Progenitor cell of endocrine pancreas (in vitro differentiated cells): ENCODE measurements around the gene SLC25A21. TPM values are rescaled to one million over a fixed set of nuclear protein-coding genes. Genes with fewer than 3 reads are reported as not detected.

Experiments
- DNase-seq: peaks from one replicate; pipeline ENCODE4 v3.0.0; 2021; ENCODE audit warnings: low spot score; ENCODE audit not compliant: unreplicated experiment
- H3K27ac Mint-ChIP-seq: 2 replicates; pipeline ENCODE4 v1.8.0; 2021; ENCODE audit warnings: mild to moderate bottlenecking, moderate library complexity, mixed read lengths
- H3K27me3 Mint-ChIP-seq: 2 replicates; pipeline ENCODE4 v1.8.0; 2021; ENCODE audit warnings: mixed read lengths
- H3K36me3 Mint-ChIP-seq: 2 replicates; pipeline ENCODE4 v1.8.0; 2022; ENCODE audit warnings: mixed read lengths; ENCODE audit not compliant: insufficient read depth
- H3K4me1 Mint-ChIP-seq: 2 replicates; pipeline ENCODE4 v1.8.0; 2021; ENCODE audit warnings: low read depth, mixed read lengths
- H3K4me3 Mint-ChIP-seq: 2 replicates; pipeline ENCODE4 v1.8.0; 2021; ENCODE audit warnings: low read depth, mild to moderate bottlenecking, moderate library complexity, mixed read lengths
- H3K9me3 Mint-ChIP-seq: 2 replicates; pipeline ENCODE4 v1.8.0; 2021; ENCODE audit warnings: low read depth, mixed read lengths
- total RNA-seq: library from RNA; stranded (reverse); gene quantifications from 2 replicates; pipeline ENCODE4 v1.2.1, GENCODE V29; 2021
- TF ChIP-seq, protein P1 (sequence below): fragments of 200-600 bp; sonication (generic); IDR thresholded peaks from one replicate; pipeline ENCODE4 v1.5.0; 2021; ENCODE audit warnings: antibody characterized with exemption, mild to moderate bottlenecking; ENCODE audit not compliant: unreplicated experiment

The SLC25A21 gene
- total RNA-seq, 1 donor from 2014 or later = 2.5 TPM

DNA sequence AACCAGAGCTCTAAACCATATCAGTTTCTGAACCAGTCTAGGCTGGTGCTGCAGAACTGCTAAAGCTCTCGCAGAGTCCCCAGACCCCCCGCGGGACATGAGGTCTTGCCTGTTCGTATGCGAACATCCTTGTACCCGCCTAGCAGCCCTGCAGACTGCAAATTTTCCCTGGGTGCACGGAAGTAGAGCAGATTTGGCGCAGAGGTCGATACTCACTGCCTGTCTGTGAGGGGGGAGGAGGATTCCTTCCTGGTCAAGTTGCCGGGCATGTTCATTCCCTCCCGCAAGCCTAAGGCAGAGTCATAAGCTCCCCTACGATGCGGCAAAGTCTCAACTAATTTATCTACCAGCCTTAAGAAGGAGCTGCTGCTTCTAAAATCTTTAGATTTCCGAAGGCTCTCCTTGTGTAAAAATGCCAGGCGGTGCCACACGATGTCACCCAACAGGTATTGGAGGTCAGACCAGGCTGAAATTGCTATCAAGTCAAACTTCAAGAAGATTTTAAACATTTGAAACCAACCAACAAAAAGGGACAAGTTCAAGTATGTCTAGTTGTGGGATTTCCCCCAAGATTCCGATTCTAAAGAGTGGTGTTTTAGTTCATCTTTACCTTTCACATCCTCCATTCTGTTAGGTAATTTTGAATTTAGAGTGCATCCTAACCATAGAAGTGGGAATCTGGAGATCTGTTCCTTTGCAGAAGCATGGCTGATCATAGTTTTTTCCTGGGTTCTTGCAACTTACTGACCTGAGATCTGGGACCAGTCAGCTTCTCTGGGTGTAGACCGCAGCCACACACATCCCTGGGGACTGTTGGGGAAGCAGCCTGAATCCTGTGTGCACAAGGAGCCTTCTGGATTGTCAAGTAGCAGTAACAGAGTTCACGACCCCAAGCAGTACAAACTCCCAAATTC, 512.3 kb downstream of the SLC25A21 start:
- Mint-ChIP-seq H3K4me3 (peak overlapping the region; percentile 35), H3K36me3 (no peaks in the 10 kb centered on the region), H3K9me3 (no peaks in the 10 kb centered on the region), H3K27ac (peak overlapping the region; percentile 68), H3K4me1 (peaks cover 35% of the 10 kb centered on the region), H3K27me3 (peaks cover 99% of the 10 kb centered on the region)
- no peak for DNase-seq
- TF ChIP-seq, protein P1, sequence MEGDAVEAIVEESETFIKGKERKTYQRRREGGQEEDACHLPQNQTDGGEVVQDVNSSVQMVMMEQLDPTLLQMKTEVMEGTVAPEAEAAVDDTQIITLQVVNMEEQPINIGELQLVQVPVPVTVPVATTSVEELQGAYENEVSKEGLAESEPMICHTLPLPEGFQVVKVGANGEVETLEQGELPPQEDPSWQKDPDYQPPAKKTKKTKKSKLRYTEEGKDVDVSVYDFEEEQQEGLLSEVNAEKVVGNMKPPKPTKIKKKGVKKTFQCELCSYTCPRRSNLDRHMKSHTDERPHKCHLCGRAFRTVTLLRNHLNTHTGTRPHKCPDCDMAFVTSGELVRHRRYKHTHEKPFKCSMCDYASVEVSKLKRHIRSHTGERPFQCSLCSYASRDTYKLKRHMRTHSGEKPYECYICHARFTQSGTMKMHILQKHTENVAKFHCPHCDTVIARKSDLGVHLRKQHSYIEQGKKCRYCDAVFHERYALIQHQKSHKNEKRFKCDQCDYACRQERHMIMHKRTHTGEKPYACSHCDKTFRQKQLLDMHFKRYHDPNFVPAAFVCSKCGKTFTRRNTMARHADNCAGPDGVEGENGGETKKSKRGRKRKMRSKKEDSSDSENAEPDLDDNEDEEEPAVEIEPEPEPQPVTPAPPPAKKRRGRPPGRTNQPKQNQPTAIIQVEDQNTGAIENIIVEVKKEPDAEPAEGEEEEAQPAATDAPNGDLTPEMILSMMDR = no peak

DNA sequence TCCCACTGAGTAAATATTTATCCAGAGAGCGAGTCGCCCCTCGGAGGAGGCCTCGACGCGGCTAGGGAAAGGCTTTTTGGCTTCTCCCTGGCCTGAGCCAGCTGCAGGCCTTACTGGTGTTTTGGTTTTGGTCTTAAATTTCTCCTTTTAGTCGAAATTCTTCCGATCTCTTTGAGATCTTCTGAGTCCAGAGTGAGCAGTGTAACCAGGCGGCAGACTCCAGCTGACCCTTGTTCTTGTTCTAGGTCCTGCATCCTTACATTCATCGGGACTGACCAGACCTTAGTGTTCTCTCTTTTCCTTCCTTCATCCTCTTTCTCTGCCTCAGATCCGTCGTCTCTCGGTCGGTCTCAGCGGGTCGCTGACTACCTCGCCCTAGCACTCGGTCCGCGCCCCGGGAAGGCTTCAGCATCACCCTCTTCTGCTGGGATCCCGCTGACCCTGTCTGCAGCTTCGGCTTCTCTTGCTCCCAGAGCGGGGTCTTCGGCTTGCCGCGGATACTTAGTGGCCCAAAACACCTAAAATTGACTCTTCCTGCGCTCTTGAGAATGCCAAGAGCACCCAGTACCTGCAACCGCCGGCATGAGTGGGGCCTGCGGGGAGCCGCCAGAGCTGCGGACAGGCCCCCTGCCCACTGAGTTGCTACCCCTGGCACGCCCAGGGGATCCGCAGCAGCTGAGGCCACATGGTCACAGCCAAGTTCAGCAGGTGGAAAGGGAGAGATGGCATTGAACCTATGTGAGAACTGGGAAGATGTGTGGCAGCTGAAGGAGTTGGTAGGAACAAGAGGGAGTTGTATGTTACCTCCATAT, 513.2 kb downstream of the SLC25A21 start:
- TF ChIP-seq, protein P1 = no peak
- H3K36me3 Mint-ChIP-seq = no peaks in the 10 kb centered on the region
- H3K9me3 Mint-ChIP-seq = no peaks in the 10 kb centered on the region
- peaks cover 99% of the 10 kb centered on the region for H3K27me3 Mint-ChIP-seq
- no peak overlapping the region for H3K27ac Mint-ChIP-seq
- peaks cover 35% of the 10 kb centered on the region for H3K4me1 Mint-ChIP-seq
- H3K4me3 Mint-ChIP-seq = peak overlapping the region; percentile 1
- no peak for DNase-seq

DNA sequence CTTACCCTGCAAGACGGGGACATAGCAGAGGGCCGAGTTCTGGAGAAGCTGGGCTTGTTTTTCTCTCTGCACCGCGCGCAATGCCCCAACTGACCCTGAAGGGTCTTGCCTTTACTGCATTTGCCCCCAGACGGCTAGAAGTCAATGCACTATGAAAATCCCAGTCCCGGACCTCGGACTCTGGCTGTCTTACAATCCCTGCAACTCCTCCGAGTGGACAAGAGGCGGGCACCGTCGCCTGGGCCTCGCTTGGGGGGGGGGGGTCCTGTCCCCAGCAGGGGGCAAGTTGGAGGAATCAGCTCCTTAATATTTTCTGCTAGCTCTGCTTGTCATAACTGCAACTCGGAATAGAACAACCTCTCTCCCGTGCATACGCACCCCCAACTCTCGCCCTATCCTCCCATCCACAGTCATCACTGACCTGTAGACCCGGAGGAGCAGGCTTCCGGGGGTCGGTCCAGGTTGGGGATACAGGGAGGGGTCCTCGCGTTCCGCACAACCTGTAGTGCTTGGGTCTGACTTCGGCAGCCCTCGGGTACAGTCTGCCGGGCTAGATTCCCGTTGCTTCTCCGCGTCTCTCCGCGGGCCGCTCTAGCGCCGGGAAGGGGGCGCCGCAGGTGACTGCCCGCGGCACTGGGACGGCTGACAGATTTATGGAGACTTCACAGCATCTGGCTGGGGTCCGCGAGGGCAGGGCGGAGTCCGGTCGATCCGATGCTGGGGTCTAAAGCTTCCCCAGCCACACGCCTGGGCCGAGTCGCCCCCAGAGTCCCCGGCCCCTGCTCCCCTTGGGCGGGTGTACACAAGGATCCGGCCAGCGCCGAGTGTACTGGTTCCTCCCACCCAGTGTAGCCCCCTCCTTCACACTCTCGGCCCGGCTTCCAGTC, 514.0 kb downstream of the SLC25A21 start:
- TF ChIP-seq, protein P1 = peak; percentile 9
- peak overlapping the region; percentile 49 for H3K4me3 Mint-ChIP-seq
- peaks cover 32% of the 10 kb centered on the region for H3K4me1 Mint-ChIP-seq
- peaks cover 99% of the 10 kb centered on the region for H3K27me3 Mint-ChIP-seq
- H3K27ac Mint-ChIP-seq = no peak overlapping the region
- H3K9me3 Mint-ChIP-seq = no peaks in the 10 kb centered on the region
- no peaks in the 10 kb centered on the region for H3K36me3 Mint-ChIP-seq
- peak; percentile 19 for DNase-seq

DNA sequence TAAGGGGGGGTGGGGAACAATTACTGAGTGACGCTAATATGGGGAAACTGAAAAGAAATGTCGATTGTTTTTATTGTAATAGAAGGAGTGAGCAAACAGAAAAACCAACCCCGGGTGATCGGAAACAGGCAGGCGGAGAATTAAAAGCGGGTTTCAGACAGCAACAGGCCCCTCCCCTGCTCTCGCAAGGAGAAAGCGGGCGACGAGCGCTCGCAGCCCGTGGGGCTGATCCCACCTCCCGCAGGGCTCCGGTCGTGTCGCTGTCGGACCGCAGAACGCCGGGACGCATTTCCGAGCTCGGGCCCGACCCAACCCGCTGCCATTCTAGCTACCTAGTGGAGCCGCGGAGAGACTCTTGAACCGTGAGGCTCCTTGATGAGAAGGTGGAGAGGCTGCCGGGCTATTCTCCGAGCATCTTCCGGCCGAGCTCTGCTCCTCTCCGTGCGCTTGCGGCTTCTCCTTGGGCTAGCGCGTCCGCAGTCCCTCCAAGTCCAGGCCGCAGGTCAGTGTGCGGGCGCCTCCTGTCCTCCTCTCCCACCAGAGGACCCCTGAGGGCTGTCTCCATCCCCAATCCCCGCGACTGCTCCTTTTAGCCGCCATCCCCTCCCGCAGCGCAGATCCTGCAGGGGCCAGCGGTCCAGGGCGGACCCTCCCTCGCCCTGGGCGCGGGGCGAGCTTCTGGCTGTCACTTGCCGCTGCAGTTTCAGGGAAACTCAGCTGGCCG, 514.8 kb downstream of the SLC25A21 start:
- Mint-ChIP-seq H3K36me3 (no peaks in the 10 kb centered on the region), H3K4me3 (peak overlapping the region; percentile 49), H3K27me3 (peaks cover 99% of the 10 kb centered on the region), H3K9me3 (no peaks in the 10 kb centered on the region), H3K4me1 (peaks cover 25% of the 10 kb centered on the region), H3K27ac (no peak overlapping the region)
- no peak for DNase-seq
- TF ChIP-seq, protein P1 = no peak
